Progenitor cell of endocrine pancreas (in vitro differentiated cells): ENCODE measurements around the gene OPHN1. TPM values are rescaled to one million over a fixed set of nuclear protein-coding genes. Genes with fewer than 3 reads are reported as not detected.
"Not testable (repeated sequence)": the region's sequence is repeated elsewhere in the genome, so short reads cannot be mapped to it uniquely, and the experiment has no call there.

ENCODE experiments used
- DNase-seq: peaks from one replicate; pipeline ENCODE4 v3.0.0; 2021; ENCODE audit warnings: low spot score; ENCODE audit not compliant: unreplicated experiment
- H3K27ac Mint-ChIP-seq: 2 replicates; pipeline ENCODE4 v1.8.0; 2021; ENCODE audit warnings: mild to moderate bottlenecking, moderate library complexity, mixed read lengths
- H3K27me3 Mint-ChIP-seq: 2 replicates; pipeline ENCODE4 v1.8.0; 2021; ENCODE audit warnings: mixed read lengths
- H3K36me3 Mint-ChIP-seq: 2 replicates; pipeline ENCODE4 v1.8.0; 2022; ENCODE audit warnings: mixed read lengths; ENCODE audit not compliant: insufficient read depth
- H3K4me1 Mint-ChIP-seq: 2 replicates; pipeline ENCODE4 v1.8.0; 2021; ENCODE audit warnings: low read depth, mixed read lengths
- H3K4me3 Mint-ChIP-seq: 2 replicates; pipeline ENCODE4 v1.8.0; 2021; ENCODE audit warnings: low read depth, mild to moderate bottlenecking, moderate library complexity, mixed read lengths
- H3K9me3 Mint-ChIP-seq: 2 replicates; pipeline ENCODE4 v1.8.0; 2021; ENCODE audit warnings: low read depth, mixed read lengths
- CTCF ChIP-seq: fragments of 200-600 bp; sonication (generic); IDR thresholded peaks from one replicate; pipeline ENCODE4 v1.5.0; 2021; ENCODE audit warnings: antibody characterized with exemption, mild to moderate bottlenecking; ENCODE audit not compliant: unreplicated experiment
- total RNA-seq: library from RNA; stranded (reverse); gene quantifications from 2 replicates; pipeline ENCODE4 v1.2.1, GENCODE V29; 2021

The OPHN1 gene
- total RNA-seq, 1 donor from 2014 or later, result 7.2 TPM

GRCh38 chrX:68396953-68397352, 36.3 kb downstream of the OPHN1 start:
- no peak overlapping the region for H3K27ac Mint-ChIP-seq
- peaks cover 13% of the 10 kb centered on the region for H3K9me3 Mint-ChIP-seq
- H3K36me3 Mint-ChIP-seq, result peaks cover 2% of the 10 kb centered on the region
- H3K4me3 Mint-ChIP-seq, result no peak overlapping the region
- DNase-seq, result no peak
- H3K27me3 Mint-ChIP-seq, result no peaks in the 10 kb centered on the region
- TF ChIP-seq CTCF, result no peak
- no peaks in the 10 kb centered on the region for H3K4me1 Mint-ChIP-seq

GRCh38 chrX:68389419-68389960, 43.8 kb downstream of the OPHN1 start:
- H3K27me3 Mint-ChIP-seq, H3K4me1 Mint-ChIP-seq, H3K4me3 Mint-ChIP-seq, H3K36me3 Mint-ChIP-seq, H3K27ac Mint-ChIP-seq, DNase-seq: not testable (repeated sequence)
- H3K9me3 Mint-ChIP-seq, result peaks cover 12% of the 10 kb centered on the region

GRCh38 chrX:68387776-68388175, 45.5 kb downstream of the OPHN1 start:
- Mint-ChIP-seq H3K36me3 (peaks cover 1% of the 10 kb centered on the region), H3K9me3 (peaks cover 14% of the 10 kb centered on the region), H3K27me3 (no peaks in the 10 kb centered on the region), H3K27ac (no peak overlapping the region), H3K4me1 (peaks cover 1% of the 10 kb centered on the region), H3K4me3 (no peak overlapping the region)
- no peak for TF ChIP-seq CTCF
- DNase-seq, result no peak

- H3K4me1 Mint-ChIP-seq, result peaks cover 1% of the 10 kb centered on the region
- TF ChIP-seq CTCF, result no peak
- peaks cover 31% of the 10 kb centered on the region for H3K9me3 Mint-ChIP-seq
- peaks cover 10% of the 10 kb centered on the region for H3K36me3 Mint-ChIP-seq
- H3K27me3 Mint-ChIP-seq, result no peaks in the 10 kb centered on the region
- H3K27ac Mint-ChIP-seq, result no peak overlapping the region
- DNase-seq, result no peak
- no peak overlapping the region for H3K4me3 Mint-ChIP-seq
These were observed 49.8 kb downstream of the OPHN1 start for GRCh38 chrX:68383540-68383939.

GRCh38 chrX:68377579-68377978, 55.7 kb downstream of the OPHN1 start:
- H3K36me3 Mint-ChIP-seq, H3K4me3 Mint-ChIP-seq, DNase-seq, H3K27ac Mint-ChIP-seq, H3K27me3 Mint-ChIP-seq, H3K4me1 Mint-ChIP-seq: not testable (repeated sequence)
- peaks cover 21% of the 10 kb centered on the region for H3K9me3 Mint-ChIP-seq

- H3K9me3 Mint-ChIP-seq, result peaks cover 17% of the 10 kb centered on the region
- DNase-seq, result no peak
- no peak overlapping the region for H3K27ac Mint-ChIP-seq
- no peaks in the 10 kb centered on the region for H3K27me3 Mint-ChIP-seq
- no peak overlapping the region for H3K4me3 Mint-ChIP-seq
- TF ChIP-seq CTCF, result no peak
- H3K4me1 Mint-ChIP-seq, result no peaks in the 10 kb centered on the region
- peaks cover 6% of the 10 kb centered on the region for H3K36me3 Mint-ChIP-seq
These were observed 56.9 kb downstream of the OPHN1 start for GRCh38 chrX:68376373-68376772.
